A673 (cell line): ENCODE data around the gene WNT7A. TPM values are rescaled to one million over a fixed set of nuclear protein-coding genes. Genes with fewer than 3 reads are reported as not detected.

ENCODE experiments used
- BruUV-seq: library from RNA; stranded (reverse); fragments of 400-500 nt; replicated peaks from 2 replicates; lab custom pipeline; 2021; lab: Mats Ljungman, UMichigan
- CTCF ChIA-PET: fragments of 300-600 bp; sonication (Branson Sonifier 250); formaldehyde crosslinking; loops from one replicate; lab custom pipeline; 2022; ENCODE audit warnings: antibody characterized with exemption; lab: Charles Lee
- POLR2A ChIA-PET: fragments of 300-600 bp; sonication (Branson Sonifier 250); formaldehyde crosslinking; loops from one replicate; lab custom pipeline; 2022; ENCODE audit warnings: antibody characterized with exemption; ENCODE audit not compliant: low non-redundant PET; lab: Charles Lee
- DNase-seq: peaks from one replicate; pipeline ENCODE4 v3.0.0-alpha.2; 2015; ENCODE audit warnings: low spot score
- H3K27ac ChIP-seq: fragments of 200-600 bp; sonication (generic); 2 replicates; pipeline ENCODE4 v1.5.1; 2016; ENCODE audit warnings: mixed run types, low read depth, mild to moderate bottlenecking, mixed read lengths, antibody characterized with exemption, low read length; ENCODE audit not compliant: poor library complexity, severe bottlenecking
- H3K27me3 ChIP-seq: fragments of 200-600 bp; sonication (generic); replicated peaks from 2 replicates; pipeline ENCODE4 v1.6.1; 2017; ENCODE audit warnings: mixed run types, low read depth, mild to moderate bottlenecking, mixed read lengths, antibody characterized with exemption, low read length; ENCODE audit not compliant: insufficient read depth, poor library complexity
- H3K36me3 ChIP-seq: fragments of 200-600 bp; sonication (generic); 2 replicates; pipeline ENCODE4 v1.6.1; 2016; ENCODE audit warnings: mixed run types, mild to moderate bottlenecking, mixed read lengths, antibody characterized with exemption, low read length; ENCODE audit not compliant: insufficient read depth, poor library complexity, severe bottlenecking
- H3K4me1 ChIP-seq: fragments of 200-600 bp; sonication (generic); 2 replicates; pipeline ENCODE4 v1.6.1; 2017; ENCODE audit warnings: mixed run types, mild to moderate bottlenecking, mixed read lengths, antibody characterized with exemption, low read length; ENCODE audit not compliant: insufficient read depth, poor library complexity, severe bottlenecking
- H3K4me3 ChIP-seq: fragments of 200-600 bp; sonication (generic); 2 replicates; pipeline ENCODE4 v1.5.1; 2016; ENCODE audit warnings: low read depth, mixed run types, mild to moderate bottlenecking, mixed read lengths, low read length; ENCODE audit not compliant: poor library complexity, severe bottlenecking
- H3K9me3 ChIP-seq: fragments of 200-600 bp; sonication (generic); 2 replicates; pipeline ENCODE4 v1.6.1; 2016; ENCODE audit warnings: mixed run types, low read depth, mild to moderate bottlenecking, mixed read lengths, antibody characterized with exemption, low read length; ENCODE audit not compliant: poor library complexity, severe bottlenecking
- CTCF ChIP-seq: fragments of 300-800, 200-600 bp; sonication (generic); conservative IDR thresholded peaks from 2 replicates; pipeline ENCODE4 v1.5.1; 2017; ENCODE audit warnings: low read depth, mild to moderate bottlenecking, antibody characterized with exemption, low read length, moderate library complexity, mixed read lengths
- EZH2 ChIP-seq: fragments of 200-600 bp; sonication (generic); IDR thresholded peaks from 2 replicates; pipeline ENCODE4 v1.6.1; 2017; ENCODE audit warnings: borderline replicate concordance, low read depth, mild to moderate bottlenecking, mixed read lengths, antibody characterized with exemption, low read length; ENCODE audit not compliant: poor library complexity, severe bottlenecking
- intact Hi-C: fragments of 100-400 bp; cut with micrococcal nuclease; formaldehyde crosslinking; loops from one replicate; pipeline ENCODE4 v1.10.0; 2022; ENCODE audit not compliant: unreplicated experiment
- total RNA-seq: library from RNA; stranded (reverse); gene quantifications from 2 replicates; pipeline ENCODE4 v1.2.3, GENCODE V29; 2021

The WNT7A gene
- total RNA-seq, 1 experiment from 2014 or later, result not detected

GRCh38 chr3:13866041-13866965, 13.6 kb downstream of the WNT7A start:
- no peak overlapping the region for H3K27ac ChIP-seq
- no peak overlapping the region for H3K4me3 ChIP-seq
- no peaks in the 10 kb centered on the region for H3K36me3 ChIP-seq
- peaks cover 4% of the 10 kb centered on the region for H3K9me3 ChIP-seq
- TF ChIP-seq CTCF (no peak), EZH2 (no peak)
- DNase-seq, result peak; percentile 82
- intact Hi-C loops, result no loop called here
- peaks cover 8% of the 10 kb centered on the region for H3K4me1 ChIP-seq
- H3K27me3 ChIP-seq, result no peaks in the 10 kb centered on the region
- no TSS peak for BruUV-seq
- ChIA-PET POLR2A (interaction anchor here (0.6 kb wide), 1 partner anchor 934 kb away, joined by 3 read pairs; no protein-coding TSS in a partner anchor), CTCF (no interaction called here)

DNA sequence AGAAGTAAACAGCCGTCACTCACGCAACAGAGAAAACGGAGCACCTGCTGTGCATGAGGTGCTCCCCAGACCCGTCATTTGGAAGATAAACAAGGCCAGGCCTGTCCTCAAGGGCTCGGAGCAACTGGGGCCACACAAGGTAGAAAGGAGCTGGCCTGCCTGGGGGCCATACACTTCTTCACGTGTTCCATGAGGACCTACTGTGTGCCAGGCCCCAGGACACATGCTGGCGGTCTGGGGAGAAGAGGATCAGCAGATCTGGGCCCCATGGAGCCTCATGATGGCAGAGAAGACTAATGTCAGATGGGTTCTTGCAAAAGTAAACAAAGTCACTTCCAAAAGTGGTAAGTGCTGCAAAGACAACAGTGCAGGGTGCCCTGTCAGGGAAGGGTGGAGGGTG, 14.3 kb downstream of the WNT7A start:
- DNase-seq, result no peak
- TF ChIP-seq EZH2 (no peak), CTCF (no peak)
- POLR2A ChIA-PET, result no interaction called here
- CTCF ChIA-PET, result no interaction called here
- intact Hi-C loops, result no loop called here
- no peaks in the 10 kb centered on the region for H3K36me3 ChIP-seq
- peaks cover 8% of the 10 kb centered on the region for H3K4me1 ChIP-seq
- BruUV-seq, result no TSS peak
- H3K9me3 ChIP-seq, result peaks cover under 1% of the 10 kb centered on the region
- H3K27me3 ChIP-seq, result no peaks in the 10 kb centered on the region
- no peak overlapping the region for H3K4me3 ChIP-seq
- H3K27ac ChIP-seq, result no peak overlapping the region

DNA sequence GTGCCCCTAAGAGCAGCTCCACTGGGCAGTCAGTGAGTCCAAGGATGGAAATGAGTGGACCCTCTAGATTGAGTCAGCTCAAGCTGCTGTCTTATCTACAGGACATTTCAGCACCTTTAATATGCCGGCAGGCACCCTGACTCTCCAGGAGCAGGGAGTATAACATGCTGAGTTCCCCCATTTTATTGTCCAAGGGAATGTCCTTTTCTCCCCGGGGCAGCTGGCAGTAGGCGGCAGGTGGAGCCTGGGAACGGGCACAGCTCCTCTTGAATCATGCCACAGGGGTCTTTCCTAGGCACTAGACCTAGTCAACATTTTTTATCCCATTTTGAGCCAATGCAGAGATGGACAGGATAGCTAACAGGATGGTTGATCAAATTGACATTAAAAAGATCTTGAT, 14.8 kb downstream of the WNT7A start:
- no peaks in the 10 kb centered on the region for H3K9me3 ChIP-seq
- H3K4me3 ChIP-seq, result no peak overlapping the region
- H3K4me1 ChIP-seq, result peaks cover 8% of the 10 kb centered on the region
- intact Hi-C loops, result no loop called here
- H3K27me3 ChIP-seq, result no peaks in the 10 kb centered on the region
- no peak overlapping the region for H3K27ac ChIP-seq
- ChIA-PET CTCF (no interaction called here), POLR2A (no interaction called here)
- BruUV-seq, result no TSS peak
- TF ChIP-seq EZH2, result no peak
- no peaks in the 10 kb centered on the region for H3K36me3 ChIP-seq
- no peak for DNase-seq
